HG03066 (cell line): ENCODE data around the gene MOXD1.
"Not testable (repeated sequence)": the region's sequence is repeated elsewhere in the genome, so short reads cannot be mapped to it uniquely, and the experiment has no call there.

Experiments
- ATAC-seq: cut with Tn5 transposase; IDR thresholded peaks from one replicate; pipeline ENCODE4 v1.9.1; 2021; ENCODE audit warnings: low read depth; ENCODE audit not compliant: unreplicated experiment

The MOXD1 gene

DNA sequence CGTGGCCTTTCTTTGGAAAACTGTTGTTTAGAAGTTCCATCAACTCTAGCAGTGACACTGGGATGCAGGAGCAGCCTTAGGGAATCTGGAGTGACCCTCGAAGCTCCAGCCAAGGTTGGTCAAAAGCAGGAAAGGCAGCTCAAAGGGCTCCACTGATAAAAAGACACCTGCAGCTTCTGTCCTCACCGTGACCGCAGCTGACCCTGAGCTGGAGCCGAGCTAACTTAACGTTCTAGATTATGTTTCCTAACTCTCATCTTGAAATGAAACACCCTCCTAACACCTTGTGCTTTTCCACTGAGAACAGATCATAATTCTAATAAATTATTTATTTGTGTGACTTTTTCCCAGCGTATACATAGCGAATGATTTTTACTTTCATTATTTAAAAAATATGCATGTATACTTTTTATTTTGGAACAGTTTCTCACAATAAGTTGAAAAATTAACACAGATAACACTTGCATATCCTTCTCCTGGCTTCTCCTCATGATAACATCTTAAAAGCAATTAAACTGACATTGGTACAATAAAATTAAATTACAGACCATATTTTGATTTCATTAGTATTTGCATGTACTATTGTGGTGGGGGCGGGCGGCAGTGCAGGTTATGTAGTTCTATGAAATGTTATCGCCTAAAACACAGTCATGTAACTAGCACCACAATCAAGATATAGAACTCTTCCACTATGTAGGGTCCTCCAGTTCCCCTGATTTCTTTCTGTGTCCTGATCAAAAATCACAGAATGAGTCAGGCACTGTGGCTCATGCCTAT lies 116.1 kb downstream of the MOXD1 start:
- no peak for ATAC-seq

DNA sequence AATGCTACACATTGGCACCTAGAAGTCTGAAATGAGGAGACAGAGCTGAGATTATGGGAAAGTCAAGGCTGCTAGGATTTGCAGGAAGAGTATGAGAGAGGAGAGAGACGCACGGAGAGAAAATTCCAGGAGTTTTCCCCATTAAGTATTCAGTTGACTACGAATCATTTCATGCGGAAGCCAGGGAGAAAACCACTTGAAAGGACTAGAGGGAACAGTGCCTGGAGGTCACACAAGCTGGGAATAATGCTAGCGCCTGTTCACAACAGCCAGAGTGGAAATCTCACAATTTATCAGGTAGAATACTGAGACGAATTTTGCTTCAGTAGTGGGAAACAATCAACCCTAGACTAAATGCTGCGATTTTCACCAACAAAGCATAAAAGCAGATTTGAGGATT lies 118.6 kb downstream of the MOXD1 start:
- ATAC-seq = no peak

DNA sequence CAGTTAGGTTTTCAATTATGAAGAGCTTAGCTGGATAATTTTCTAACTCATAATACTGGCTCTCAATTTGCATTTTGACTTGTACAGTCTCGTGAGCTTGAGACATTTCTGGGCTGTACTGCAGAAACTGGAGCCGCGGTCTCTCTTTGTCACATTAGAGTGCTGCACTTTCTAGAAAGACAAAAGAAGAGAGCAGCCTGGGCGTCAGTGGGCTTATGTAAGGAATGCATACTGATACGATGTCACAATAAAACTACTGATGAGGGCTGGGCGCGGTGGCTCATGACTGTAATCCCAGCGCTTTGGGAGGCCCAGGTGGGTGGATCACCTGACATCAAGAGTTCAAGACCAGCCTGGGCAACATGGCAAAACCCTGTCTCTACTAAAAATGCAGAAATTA lies 120.8 kb downstream of the MOXD1 start:
- no peak for ATAC-seq

DNA sequence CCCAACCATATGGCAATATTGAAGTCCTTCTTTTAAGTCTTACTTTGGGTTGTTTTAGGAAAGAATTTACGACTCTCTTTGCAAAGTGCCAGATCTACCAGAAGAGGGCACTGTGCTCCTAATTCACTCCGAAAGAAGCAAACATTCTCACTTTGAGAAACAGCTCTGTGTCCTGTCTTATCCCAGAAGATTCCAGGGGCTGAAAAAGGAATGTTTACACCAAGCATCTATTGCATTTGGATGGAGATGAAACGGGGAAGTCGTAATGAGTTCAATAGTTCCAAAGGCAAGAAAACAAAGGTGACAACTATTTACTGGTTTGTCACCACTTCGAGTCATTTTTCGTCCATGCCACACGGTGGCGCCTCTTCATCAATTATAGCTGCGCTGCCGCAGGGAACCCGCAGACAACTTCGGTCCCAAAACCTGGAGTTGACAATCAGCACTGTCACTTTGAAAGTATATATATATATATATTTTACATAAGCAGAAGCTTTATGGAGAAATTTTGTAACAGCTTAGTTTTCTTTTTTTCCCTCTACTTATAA lies 121.6 kb downstream of the MOXD1 start:
- peak; percentile 90 for ATAC-seq

DNA sequence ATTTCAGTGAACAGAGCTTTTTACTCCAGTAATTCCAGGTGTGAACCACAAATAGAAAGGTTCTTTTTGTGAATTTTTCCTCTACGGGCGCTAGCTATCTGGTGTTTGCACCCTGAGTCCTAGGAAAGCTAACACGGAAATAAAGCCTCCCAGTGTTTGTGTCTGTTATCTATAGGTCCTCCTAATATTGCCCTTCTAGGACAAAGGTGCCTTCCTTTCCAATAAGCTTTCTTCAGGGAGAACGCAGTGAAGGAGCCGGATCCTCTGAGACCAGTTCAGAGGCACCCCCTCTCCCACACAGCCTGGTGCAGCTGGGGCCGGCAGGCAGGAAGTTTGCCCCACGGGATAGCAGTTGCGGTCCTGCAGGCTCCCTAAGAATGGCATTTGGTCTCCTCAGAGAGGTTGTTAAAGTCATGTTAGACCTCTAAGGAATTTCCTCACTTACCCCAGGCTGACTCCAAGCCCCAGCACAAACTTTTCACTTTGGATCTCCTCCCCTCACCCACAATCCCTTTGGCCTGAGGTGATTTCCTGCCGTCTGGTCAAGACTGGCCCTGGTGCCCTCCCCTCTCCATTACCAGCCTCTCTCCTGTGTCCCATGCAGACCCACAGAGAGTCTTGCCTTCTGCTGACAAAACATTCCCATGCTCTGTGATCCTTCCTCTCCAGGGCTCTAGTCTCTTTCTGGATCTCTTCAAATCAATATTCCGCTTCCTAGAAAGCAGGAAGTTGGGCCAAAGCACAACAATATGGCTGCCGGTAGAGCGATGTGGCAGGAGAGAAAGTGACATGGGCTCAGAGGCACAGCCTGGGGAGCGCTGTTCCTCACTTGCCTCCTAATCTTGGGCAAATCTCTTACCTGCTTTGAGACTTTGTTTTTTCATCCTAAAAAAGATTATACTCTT lies 126.0 kb downstream of the MOXD1 start:
- no peak for ATAC-seq

DNA sequence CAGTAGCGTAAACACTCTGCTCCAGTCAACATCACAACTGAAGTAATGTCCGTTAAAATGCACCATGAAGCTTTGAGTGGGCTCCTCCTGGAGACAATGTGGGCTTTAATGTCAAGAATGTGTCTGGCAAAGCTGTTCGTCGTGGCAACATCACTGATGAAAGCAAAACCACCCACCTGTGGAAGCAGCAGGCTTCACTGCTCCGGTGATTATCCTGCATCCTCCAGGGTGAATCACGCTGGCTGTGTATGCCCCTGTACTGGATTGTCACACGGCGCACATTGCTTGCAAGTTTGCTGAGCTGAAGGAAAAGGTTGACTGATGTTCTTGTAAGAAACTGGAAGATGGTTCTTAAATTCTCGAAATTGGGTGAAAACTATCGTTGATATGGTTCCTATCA lies 128.5 kb downstream of the MOXD1 start:
- ATAC-seq = no peak

DNA sequence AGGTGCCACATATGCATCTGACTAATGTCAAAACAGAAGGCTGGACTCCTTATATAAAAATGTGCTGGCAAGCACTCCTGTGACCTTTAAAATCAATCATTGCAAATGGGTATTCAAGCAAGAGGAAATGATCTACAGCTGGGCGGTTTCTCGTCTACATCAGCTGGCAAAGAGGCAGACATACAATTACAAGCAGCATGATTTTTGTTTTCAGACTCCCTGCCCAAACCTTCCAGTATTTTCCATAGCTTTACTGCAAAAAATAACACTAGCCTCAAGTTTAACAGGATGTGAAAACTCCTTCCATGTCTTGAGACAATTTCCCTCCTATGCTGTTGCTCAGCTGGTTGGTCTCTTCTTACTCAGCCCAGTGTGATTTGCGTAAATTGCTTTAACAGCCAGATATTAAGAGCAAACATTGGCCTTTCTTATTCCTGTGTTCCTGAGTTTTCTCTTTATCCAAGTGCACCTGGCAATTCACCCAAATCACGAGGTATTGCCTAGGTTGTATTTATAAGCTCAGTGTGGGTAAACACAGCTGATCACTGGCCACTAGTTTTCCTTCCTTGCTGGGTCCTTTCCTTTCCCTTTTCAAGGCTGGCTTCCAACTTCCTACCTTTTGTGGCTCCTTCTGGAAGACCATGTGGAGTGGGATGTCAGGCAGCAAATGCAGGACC lies 130.4 kb downstream of the MOXD1 start:
- ATAC-seq = no peak

DNA sequence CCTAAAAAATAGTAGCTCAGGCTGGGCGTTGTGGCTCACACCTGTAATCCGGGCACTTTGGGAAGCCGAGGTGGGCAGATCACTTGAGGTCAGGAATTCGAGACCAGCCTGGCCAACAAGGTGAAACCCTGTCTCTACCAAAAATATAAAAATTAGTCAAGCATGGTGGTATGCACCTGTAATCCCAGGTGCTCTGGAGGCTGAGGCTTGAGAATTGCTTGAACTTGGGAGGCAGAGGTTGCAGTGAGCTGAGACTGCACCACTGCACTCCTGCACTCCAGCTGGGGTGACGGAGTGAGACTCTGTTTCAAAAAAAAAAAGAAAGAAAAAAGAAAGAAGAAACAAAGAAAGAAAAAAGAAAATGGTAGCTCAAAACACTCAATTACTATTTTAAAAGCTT lies 132.6 kb downstream of the MOXD1 start:
- not testable (repeated sequence) for ATAC-seq

DNA sequence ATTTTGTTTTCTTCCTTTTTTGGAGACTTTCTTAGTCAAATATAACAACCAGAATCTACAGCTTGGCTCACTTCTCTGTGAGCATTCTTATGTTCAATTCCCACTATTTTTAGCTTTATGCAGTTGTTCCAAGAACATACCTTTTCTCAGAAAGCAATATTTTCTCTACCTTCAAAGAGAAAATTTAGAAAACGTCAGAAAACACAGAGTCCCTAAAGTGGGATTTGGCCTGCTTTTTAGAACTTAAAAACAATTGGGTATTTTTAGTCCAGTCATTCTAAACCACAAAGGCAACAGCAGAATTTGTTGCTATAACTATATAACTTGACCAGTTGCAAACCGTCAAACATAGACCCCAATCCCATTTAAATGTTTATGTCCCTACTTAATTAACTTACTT lies 133.1 kb downstream of the MOXD1 start:
- peak; percentile 8 for ATAC-seq

DNA sequence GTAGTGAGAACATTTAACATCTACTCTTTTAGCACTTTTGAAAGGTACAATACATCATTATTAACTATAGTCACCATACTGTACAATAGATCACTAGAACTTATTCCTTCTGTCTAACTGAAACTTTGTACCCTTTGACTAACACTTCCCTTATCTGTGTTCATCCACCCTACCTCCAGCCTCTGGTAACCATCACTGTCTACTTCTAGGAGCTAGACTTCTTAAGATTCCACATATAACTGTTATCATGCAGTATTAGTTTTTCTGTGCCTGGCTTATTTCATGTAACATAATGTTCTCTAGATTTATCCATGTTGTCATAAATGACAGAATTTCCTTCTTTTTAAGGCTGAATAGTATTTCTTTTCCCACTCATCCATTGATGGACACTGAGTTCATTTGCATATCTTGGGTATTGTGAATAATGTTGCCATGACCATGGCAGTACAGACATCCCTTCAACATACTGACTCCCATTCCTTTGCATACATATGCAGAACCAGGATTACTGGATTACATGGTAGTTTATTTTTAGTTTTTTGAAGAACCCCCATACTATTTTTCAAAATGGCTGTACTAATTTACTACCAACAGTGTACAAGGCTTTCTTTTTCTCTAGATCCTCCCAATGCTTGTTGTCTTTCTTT lies 135.7 kb downstream of the MOXD1 start:
- ATAC-seq = no peak

DNA sequence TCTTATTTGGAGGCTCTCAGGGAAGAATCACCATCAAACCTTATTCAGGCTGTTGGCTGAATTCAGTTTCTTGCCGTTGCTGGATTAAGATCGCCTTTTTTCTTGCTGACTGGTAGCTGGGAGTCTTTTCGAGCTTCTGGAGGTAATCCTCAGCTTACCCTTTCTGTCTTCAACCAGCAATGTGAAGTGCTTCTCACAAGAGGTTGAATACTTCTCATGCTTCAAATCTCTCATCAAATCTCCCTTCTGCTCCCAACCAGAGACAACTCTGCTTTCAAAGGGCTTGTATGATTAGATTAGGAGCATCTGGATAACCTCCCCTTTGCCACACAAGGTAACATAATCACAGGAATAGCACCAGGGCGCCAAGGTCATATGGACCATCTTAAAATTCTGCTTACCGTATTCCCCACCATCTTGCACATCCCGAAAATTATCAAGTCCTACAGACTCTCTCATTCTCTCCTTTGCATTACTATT lies 137.2 kb downstream of the MOXD1 start:
- no peak for ATAC-seq

DNA sequence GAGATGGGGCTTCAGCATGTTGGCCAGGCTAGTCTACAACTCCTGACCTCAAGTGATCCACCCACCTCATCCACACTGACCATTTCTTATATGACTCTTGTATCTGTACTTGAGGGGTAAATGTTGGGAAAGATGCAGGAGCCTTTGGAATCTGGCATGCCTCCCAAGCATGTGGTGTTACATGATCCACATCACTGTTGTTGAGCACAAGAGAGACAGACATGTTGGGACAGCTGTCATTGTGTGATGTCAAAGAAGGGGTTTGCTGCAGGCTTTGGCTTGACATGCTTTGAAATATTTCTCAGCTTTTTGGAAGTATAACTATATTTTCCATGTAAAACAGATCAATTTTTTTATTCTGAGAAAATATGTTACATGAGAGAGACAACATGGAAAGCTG lies 139.9 kb downstream of the MOXD1 start:
- no peak for ATAC-seq

DNA sequence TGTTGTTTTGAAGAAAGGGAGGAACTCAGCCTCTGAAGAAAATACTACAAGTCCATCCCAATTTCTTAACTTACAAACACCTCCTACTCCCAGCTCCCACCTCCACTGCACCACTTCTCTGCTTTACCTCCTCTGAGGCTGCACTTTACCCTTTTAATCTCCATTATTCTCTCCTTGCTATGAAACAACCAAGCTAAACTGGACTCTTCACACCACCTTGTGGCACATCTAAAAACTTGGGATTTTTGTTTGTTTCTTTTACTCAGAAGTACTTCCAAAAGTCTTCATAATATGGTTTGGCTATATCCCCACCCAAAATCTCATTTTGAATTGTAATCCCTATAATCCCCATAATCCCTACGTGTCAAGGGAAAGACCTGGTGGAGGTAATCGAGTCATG lies 142.2 kb downstream of the MOXD1 start:
- ATAC-seq = no peak

DNA sequence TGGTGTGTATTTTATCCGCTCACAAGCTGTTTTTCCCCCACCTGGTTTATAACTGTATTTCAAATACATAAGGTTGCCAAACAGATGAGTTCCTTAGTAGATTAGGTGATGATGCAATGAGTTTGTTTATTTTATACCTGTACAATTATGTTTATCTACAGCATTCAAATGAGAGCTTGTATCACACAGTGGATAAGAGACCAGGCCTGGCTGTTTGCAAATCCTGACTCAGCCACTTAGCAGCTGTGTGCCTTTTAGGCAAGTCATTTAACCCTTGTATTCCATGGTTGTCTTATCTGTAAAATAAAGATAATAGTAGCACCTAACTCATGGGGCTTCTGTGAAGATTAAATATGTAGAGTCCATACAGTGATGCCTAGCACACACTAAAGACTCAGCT lies 143.7 kb downstream of the MOXD1 start:
- ATAC-seq = no peak

DNA sequence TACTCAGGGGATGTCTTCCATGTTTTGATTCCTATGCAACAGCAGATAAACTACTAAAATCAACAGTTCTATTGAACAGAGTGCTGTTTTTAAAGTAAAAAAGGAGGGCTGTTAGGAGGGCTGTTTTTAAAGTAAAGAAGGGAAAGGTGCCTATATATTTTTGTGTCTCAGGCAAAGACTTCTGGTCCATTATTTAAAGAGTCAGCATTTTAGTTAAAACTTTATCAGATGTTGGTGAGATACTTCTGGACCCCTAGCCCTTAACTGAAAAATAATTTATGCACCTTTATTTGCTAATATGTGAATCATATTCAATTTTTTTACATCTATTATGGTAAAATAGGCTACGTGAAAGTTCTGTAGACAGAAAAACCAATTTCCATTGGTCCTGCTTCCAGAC lies 144.8 kb downstream of the MOXD1 start:
- no peak for ATAC-seq

DNA sequence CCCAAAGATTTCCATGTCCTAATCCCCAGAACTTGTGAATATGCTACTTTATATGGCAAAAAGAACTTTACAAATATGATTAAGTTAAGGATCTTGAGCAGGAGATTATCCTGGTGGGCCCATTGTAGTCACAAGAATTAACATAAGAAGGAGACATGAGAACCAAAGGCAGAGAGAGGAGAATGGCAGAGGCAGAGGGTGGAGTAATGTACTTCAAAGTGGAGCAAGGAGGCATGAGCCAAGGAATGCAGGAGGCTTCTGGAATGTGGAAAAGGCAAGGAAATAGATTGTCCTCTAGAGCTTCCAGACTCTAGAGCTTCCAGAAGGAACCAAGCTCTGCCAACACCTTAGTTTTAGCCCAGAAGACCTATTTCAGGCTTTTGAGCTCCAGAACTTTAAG lies 147.4 kb downstream of the MOXD1 start:
- ATAC-seq = no peak

DNA sequence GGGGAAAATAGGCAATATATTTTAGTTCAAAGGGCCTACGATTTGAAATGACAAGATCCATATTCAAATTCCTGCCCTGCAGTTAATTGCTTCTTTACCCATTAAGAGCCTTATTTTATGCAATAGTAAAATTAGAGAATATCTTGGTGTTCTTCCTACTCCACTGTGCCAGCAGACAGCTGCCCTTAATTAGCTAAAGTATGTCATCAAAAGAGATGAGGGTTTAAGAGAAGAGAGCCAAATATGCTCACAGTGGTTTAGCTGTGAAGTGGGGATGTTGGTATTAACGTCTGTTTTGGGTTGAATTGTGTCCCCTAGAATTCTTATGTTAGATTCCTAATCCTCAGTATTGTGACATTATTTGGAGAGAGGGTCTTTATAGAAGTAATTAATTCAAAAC lies 148.1 kb downstream of the MOXD1 start:
- ATAC-seq = no peak

DNA sequence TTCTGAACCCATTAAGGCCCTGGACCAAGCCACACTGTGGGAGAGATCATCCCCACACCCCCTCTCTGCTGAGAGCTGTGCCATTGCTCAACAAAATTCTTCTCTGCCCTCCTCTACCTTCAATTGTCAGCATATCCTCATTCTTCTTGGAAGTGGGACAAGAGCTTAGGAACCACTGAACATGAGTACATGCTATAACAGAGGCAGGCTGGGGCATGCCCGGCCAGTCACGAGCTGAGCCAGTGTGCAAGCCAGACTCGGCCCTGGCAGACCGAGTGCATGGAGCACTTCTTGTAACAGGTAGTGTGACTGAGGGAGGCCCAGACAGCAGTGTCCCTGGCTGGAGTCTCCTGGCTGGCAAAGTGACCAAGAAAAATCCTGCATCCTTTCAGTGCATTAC lies 149.2 kb downstream of the MOXD1 start:
- ATAC-seq = no peak

DNA sequence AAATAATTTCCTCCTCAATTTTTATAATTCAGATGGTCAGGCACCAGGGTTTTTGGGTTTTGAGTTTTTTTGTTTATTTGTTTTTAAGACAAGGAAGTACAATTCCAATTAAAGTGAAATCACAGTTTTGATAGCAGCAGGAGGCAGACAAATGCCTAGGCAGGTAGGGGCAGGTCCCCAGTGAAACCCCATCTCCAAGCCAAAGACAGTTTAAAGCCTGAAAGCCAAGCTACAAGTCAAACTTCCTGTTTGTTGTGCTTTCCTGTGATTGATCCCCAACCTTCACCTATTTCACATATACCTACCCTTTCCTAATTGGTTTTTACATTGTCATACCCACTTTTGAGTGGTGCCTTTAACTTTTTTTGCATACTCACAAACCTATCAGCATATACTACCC lies 149.6 kb downstream of the MOXD1 start:
- no peak for ATAC-seq

DNA sequence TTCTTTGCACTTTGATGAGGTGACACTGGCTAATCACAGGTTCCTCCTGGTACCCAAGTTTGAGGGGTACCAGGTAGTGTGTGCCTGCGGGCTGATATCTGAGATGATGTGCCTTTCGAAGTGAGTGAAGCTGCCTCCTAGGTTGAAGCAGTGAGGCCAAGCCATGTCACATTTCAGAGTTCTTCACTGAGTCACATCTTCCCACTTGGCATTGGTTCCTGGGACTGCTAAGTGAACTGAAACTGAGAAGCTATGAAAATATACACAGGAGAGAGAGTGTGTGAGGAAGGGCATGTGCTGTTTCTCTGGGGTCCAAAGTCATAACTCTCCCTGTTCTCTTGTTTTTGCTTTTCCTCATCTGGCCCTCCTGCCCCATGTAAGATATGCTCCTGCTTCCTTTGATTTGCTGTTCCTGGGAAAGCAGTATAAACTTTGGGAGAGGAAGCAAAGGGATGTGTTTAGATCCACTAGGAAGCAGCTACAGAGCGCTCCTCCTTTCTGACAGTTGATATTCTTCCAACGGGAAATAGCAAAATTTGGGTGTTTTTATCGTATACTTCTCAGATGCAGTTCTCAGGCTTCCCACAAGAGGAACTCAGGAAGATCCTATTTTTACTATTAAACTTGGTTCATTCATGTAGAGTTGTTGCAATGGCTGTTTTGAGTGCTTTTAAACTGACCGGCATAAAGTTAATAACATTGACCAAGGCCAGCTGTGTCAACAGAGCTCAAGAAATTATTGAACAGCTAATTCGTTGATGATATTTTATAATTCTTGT lies 153.7 kb downstream of the MOXD1 start:
- ATAC-seq = no peak
